ENCODE results near the gene UBE2Q2. TPM values are rescaled to one million over a fixed set of nuclear protein-coding genes. Genes with fewer than 3 reads are reported as not detected.
A peak's percentile ranks its signal among the peaks of the same experiment; 100 is the strongest.

The UBE2Q2 gene
- total and polyA plus RNA-seq, 7 donors, result 9.3 to 32.2 (median 15.9) TPM

- H3K36me3 ChIP-seq (ENCODE audit: insufficient read depth in 1 of 2, low read depth in 1 of 2), result no peaks in the 10 kb centered on the region
- intact Hi-C loops (cut with DNase I), result no loop called here
- ATAC-seq (no peak), DNase-seq (no peak)
- H3K4me1 ChIP-seq, result peaks cover 4% of the 10 kb centered on the region
- no peak overlapping the region for H3K27ac ChIP-seq
- TF ChIP-seq CTCF (IDR thresholded peaks at IDR 0.05), result no peak
- WGBS, 3 donors, result 47 to 71% (median 67%) methylated on average over 1 of the region's 1 CpG
- H3K9me3 ChIP-seq, result no peaks in the 10 kb centered on the region
- H3K27me3 ChIP-seq (ENCODE audit: insufficient read depth in 3 of 3, low read length in 2 of 3), result no peaks in the 10 kb centered on the region
- no peak overlapping the region for H3K4me3 ChIP-seq
Measured at GRCh38 chr15:75831806-75832102, 11.5 kb upstream of the UBE2Q2 start.

- WGBS, 3 donors, result 78 to 80% (median 80%) methylated on average over 3 of the region's 3 CpGs
- DNase-seq, result no peak
- no peak for ATAC-seq
- Histone ChIP-seq H3K9me3 (no peaks in the 10 kb centered on the region), H3K36me3 (ENCODE audit: insufficient read depth in 1 of 2, low read depth in 1 of 2) (no peaks in the 10 kb centered on the region), H3K27me3 (ENCODE audit: insufficient read depth in 3 of 3, low read length in 2 of 3) (no peaks in the 10 kb centered on the region), H3K4me1 (peaks cover 4% of the 10 kb centered on the region), H3K4me3 (no peak overlapping the region), H3K27ac (no peak overlapping the region)
- intact Hi-C loops (cut with DNase I), result no loop called here
- no peak for TF ChIP-seq CTCF (IDR thresholded peaks at IDR 0.05)
Measured at GRCh38 chr15:75832114-75832513, 11.1 kb upstream of the UBE2Q2 start.

GRCh38 chr15:75834021-75834420 lies 9.2 kb upstream of the UBE2Q2 start:
- H3K9me3 ChIP-seq, result no peaks in the 10 kb centered on the region
- 91 to 98% (median 96%) methylated on average over 2 of the region's 2 CpGs for WGBS, 3 donors
- no peak for DNase-seq
- no peak overlapping the region for H3K27ac ChIP-seq
- ATAC-seq, result no peak
- H3K27me3 ChIP-seq (ENCODE audit: insufficient read depth in 3 of 3, low read length in 2 of 3), result no peaks in the 10 kb centered on the region
- intact Hi-C loops (cut with DNase I), result no loop called here
- H3K4me1 ChIP-seq, result peaks cover 4% of the 10 kb centered on the region
- TF ChIP-seq CTCF (IDR thresholded peaks at IDR 0.05), result no peak
- no peaks in the 10 kb centered on the region for H3K36me3 ChIP-seq (ENCODE audit: insufficient read depth in 1 of 2, low read depth in 1 of 2)
- H3K4me3 ChIP-seq, result no peak overlapping the region

- no peaks in the 10 kb centered on the region for H3K9me3 ChIP-seq
- H3K27ac ChIP-seq, result no peak overlapping the region
- H3K36me3 ChIP-seq (ENCODE audit: insufficient read depth in 1 of 2, low read depth in 1 of 2), result no peaks in the 10 kb centered on the region
- ATAC-seq, result peak in 2 of 4 donors; percentile 54 to 56
- DNase-seq, result no peak
- TF ChIP-seq CTCF (IDR thresholded peaks at IDR 0.05), result no peak
- H3K4me1 ChIP-seq, result peaks cover 4% of the 10 kb centered on the region
- no peak overlapping the region for H3K4me3 ChIP-seq
- H3K27me3 ChIP-seq (ENCODE audit: insufficient read depth in 3 of 3, low read length in 2 of 3), result no peaks in the 10 kb centered on the region
- intact Hi-C loops (cut with DNase I), result no loop called here
- 55 to 66% (median 62%) methylated on average over 2 of the region's 2 CpGs for WGBS, 3 donors
Measured at GRCh38 chr15:75835990-75836958, 7.0 kb upstream of the UBE2Q2 start.
